Measurements from ENCODE around the gene TMEM101.
"Not testable (repeated sequence)": the region's sequence is repeated elsewhere in the genome, so short reads cannot be mapped to it uniquely, and the experiment has no call there.

The TMEM101 gene

DNA sequence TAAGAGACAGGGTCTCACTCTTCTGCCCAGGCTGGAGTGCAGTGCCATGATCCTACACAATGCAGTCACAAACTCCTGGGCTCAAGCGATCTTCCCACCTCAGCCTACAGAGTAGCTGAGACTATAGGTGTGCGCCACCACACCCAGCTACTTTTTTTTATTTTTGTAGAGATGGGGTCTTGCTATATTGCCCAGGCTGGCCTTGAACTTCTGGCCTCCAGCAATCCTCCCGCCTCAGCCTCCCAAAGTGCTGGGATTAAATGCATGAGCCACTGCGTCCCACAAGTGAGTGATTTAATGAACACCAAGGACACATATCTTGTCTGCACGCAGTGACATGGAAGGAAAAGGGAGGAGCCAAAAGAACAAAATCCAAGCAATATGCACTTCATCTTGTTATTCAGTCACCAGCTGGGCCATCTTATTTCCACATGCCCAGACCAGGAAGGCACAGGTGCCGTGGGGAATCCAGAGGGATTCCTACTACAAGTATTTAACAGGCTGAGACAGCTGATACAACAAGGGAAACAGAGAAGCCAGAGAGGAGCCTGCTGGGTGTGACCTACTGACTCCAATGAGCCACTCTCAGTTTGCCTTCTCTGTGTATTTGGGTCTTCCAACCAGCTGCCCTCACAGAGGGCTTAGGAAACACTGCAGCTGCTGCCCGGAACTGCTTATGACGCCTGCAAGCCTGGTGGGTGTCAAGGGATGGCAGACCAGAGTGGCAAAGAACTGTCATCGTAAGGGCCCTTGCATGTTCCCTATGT, 34.7 kb upstream of the TMEM101 start:
- peaks cover 73% of the 10 kb centered on the region for H3K79me2 ChIP-seq (ENCODE audit: insufficient read depth, low read length)
- peaks cover 17% of the 10 kb centered on the region; the same call in 1 of the 2 replicates for H3K36me3 ChIP-seq (ENCODE audit: low read length)
- no peaks in the 10 kb centered on the region for H3K9me2 ChIP-seq (replicated peaks; ENCODE audit: insufficient read depth, low read length)
- H3F3A ChIP-seq (ENCODE audit: insufficient read depth), result peaks cover 5% of the 10 kb centered on the region; the same call in 1 of the 2 replicates
- H3K4me3 ChIP-seq (ENCODE audit: insufficient read depth, low read length, poor library complexity, severe bottlenecking), result no peak overlapping the region
- H3K9me3 ChIP-seq (ENCODE audit: insufficient read depth, low read length), result no peaks in the 10 kb centered on the region
- H2AFZ ChIP-seq (ENCODE audit: low read depth, low read length, severe bottlenecking), result no peak overlapping the region
- H3K27ac ChIP-seq (ENCODE audit: low read depth, low read length), result no peak overlapping the region
- H3K27me3 ChIP-seq (ENCODE audit: low read length), result no peaks in the 10 kb centered on the region
- 0 out of 2 replicates have a peak, but pooled peaks cover 6% of the 10 kb centered on the region for H4K20me1 ChIP-seq (ENCODE audit: low read depth, low read length)
- no peak overlapping the region for H3K4me2 ChIP-seq (ENCODE audit: low read depth, low read length, poor library complexity, severe bottlenecking)
- TF ChIP-seq CTCF (IDR thresholded peaks at IDR 0.05; ENCODE audit: insufficient read depth, low read length, poor library complexity, severe bottlenecking), result no peak
- TF ChIP-seq EZH2phosphoT487 (conservative IDR thresholded peaks at IDR 0.05; ENCODE audit: low read length), result no peak
- no peak overlapping the region for H3K9ac ChIP-seq (ENCODE audit: low read length)

GRCh38 chr17:44046893-44047292, 32.1 kb upstream of the TMEM101 start:
- H3F3A ChIP-seq (ENCODE audit: insufficient read depth); H4K20me1 ChIP-seq (ENCODE audit: low read depth, low read length); H2AFZ ChIP-seq (ENCODE audit: low read depth, low read length, severe bottlenecking); H3K9me3 ChIP-seq (ENCODE audit: insufficient read depth, low read length); H3K9ac ChIP-seq (ENCODE audit: low read length); H3K9me2 ChIP-seq (replicated peaks; ENCODE audit: insufficient read depth, low read length); H3K4me3 ChIP-seq (ENCODE audit: insufficient read depth, low read length, poor library complexity, severe bottlenecking); H3K27me3 ChIP-seq (ENCODE audit: low read length); H3K4me2 ChIP-seq (ENCODE audit: low read depth, low read length, poor library complexity, severe bottlenecking); H3K27ac ChIP-seq (ENCODE audit: low read depth, low read length): not testable (repeated sequence)
- Histone ChIP-seq H3K79me2 (ENCODE audit: insufficient read depth, low read length) (peaks cover 70% of the 10 kb centered on the region), H3K36me3 (ENCODE audit: low read length) (peaks cover 14% of the 10 kb centered on the region; the same call in 1 of the 2 replicates)

DNA sequence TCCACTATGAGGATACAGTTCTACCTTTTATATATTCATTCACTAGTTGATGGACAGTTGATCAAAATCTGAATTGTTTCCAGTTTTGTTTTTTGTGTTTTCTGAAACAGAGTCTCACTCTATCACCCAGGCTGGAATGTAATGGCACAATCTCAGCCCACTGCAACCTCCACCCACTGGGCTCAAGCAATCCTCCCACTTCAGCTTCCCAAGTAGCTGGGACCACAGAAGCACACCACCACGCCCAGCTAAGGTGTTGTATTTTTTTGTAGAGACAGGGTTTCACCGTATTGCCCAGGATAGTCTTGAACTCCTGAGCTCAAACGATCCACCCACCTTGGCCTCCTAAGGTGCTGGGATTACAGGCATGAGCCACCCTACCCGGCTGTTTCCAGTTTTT, 30.7 kb upstream of the TMEM101 start:
- H3K4me3 ChIP-seq (ENCODE audit: insufficient read depth, low read length, poor library complexity, severe bottlenecking), result no peak overlapping the region
- H3K4me2 ChIP-seq (ENCODE audit: low read depth, low read length, poor library complexity, severe bottlenecking), result no peak overlapping the region
- no peak overlapping the region for H3K9ac ChIP-seq (ENCODE audit: low read length)
- no peaks in the 10 kb centered on the region for H3K27me3 ChIP-seq (ENCODE audit: low read length)
- no peak overlapping the region for H3K27ac ChIP-seq (ENCODE audit: low read depth, low read length)
- H3F3A ChIP-seq (ENCODE audit: insufficient read depth), result peaks cover 9% of the 10 kb centered on the region; the same call in 1 of the 2 replicates
- no peaks in the 10 kb centered on the region for H3K9me2 ChIP-seq (replicated peaks; ENCODE audit: insufficient read depth, low read length)
- no peak for TF ChIP-seq EZH2phosphoT487 (conservative IDR thresholded peaks at IDR 0.05; ENCODE audit: low read length)
- TF ChIP-seq CTCF (IDR thresholded peaks at IDR 0.05; ENCODE audit: insufficient read depth, low read length, poor library complexity, severe bottlenecking), result no peak
- H3K36me3 ChIP-seq (ENCODE audit: low read length), result peaks cover 12% of the 10 kb centered on the region; the same call in 1 of the 2 replicates
- H3K9me3 ChIP-seq (ENCODE audit: insufficient read depth, low read length), result no peaks in the 10 kb centered on the region
- peaks cover 71% of the 10 kb centered on the region for H3K79me2 ChIP-seq (ENCODE audit: insufficient read depth, low read length)
- H2AFZ ChIP-seq (ENCODE audit: low read depth, low read length, severe bottlenecking), result no peak overlapping the region
- H4K20me1 ChIP-seq (ENCODE audit: low read depth, low read length), result no peaks in the 10 kb centered on the region

- Histone ChIP-seq H2AFZ (ENCODE audit: low read depth, low read length, severe bottlenecking) (no peak overlapping the region), H3K4me2 (ENCODE audit: low read depth, low read length, poor library complexity, severe bottlenecking) (no peak overlapping the region), H3F3A (ENCODE audit: insufficient read depth) (peaks cover 9% of the 10 kb centered on the region; the same call in 1 of the 2 replicates), H3K36me3 (ENCODE audit: low read length) (peaks cover 9% of the 10 kb centered on the region; the same call in 1 of the 2 replicates), H3K9me3 (ENCODE audit: insufficient read depth, low read length) (no peaks in the 10 kb centered on the region), H3K27me3 (ENCODE audit: low read length) (no peaks in the 10 kb centered on the region), H3K4me3 (ENCODE audit: insufficient read depth, low read length, poor library complexity, severe bottlenecking) (no peak overlapping the region), H4K20me1 (ENCODE audit: low read depth, low read length) (no peaks in the 10 kb centered on the region), H3K9me2 (replicated peaks; ENCODE audit: insufficient read depth, low read length) (no peaks in the 10 kb centered on the region), H3K9ac (ENCODE audit: low read length) (no peak overlapping the region), H3K27ac (ENCODE audit: low read depth, low read length) (no peak overlapping the region), H3K79me2 (ENCODE audit: insufficient read depth, low read length) (peaks cover 68% of the 10 kb centered on the region)
- TF ChIP-seq EZH2phosphoT487 (conservative IDR thresholded peaks at IDR 0.05; ENCODE audit: low read length), result no peak
- TF ChIP-seq CTCF (IDR thresholded peaks at IDR 0.05; ENCODE audit: insufficient read depth, low read length, poor library complexity, severe bottlenecking), result no peak
Measured at GRCh38 chr17:44044071-44044470, 29.3 kb upstream of the TMEM101 start.
